H1 (cell line): ENCODE data around the gene MATR3. TPM values are rescaled to one million over a fixed set of nuclear protein-coding genes. Genes with fewer than 3 reads are reported as not detected.

Experiments
- CTCF ChIA-PET: fragments of 300-600 bp; sonication (Branson Sonifier 250); formaldehyde crosslinking; loops from one replicate; lab custom pipeline; 2021; ENCODE audit not compliant: partially characterized antibody; lab: Charles Lee
- POLR2A ChIA-PET: fragments of 300-600 bp; sonication (Branson Sonifier 250); formaldehyde crosslinking; loops from one replicate; lab custom pipeline; 2021; ENCODE audit warnings: inconsistent platforms; ENCODE audit not compliant: partially characterized antibody; lab: Charles Lee
- DNase-seq, 2 experiments: peaks; one replicate each; pipeline versions ENCODE4 v3.0.0 to v3.0.0-alpha.2; 2010 to 2022; ENCODE audit warnings: low spot score in 2 of 2, low read depth in 1 of 2, mixed read lengths in 1 of 2
- FAIRE-seq: peaks from 2 replicates; lab custom pipeline; 2011; peaks lifted over from hg19 to GRCh38; lab: Jason Lieb, UNC
- H2AFZ ChIP-seq: 2 replicates; pipeline ENCODE4 v1.8.1; 2012; ENCODE audit warnings: low read length, inconsistent platforms
- H2AK5ac ChIP-seq: 2 replicates; pipeline ENCODE4 v1.6.1; 2013; ENCODE audit warnings: low read depth, low read length
- H2BK120ac ChIP-seq: replicated peaks from 2 replicates; pipeline ENCODE3; 2013; ENCODE audit warnings: low read depth, low read length, inconsistent platforms
- H2BK12ac ChIP-seq: 2 replicates; pipeline ENCODE4 v1.6.1; 2013; ENCODE audit warnings: low read depth, low read length
- H2BK15ac ChIP-seq: 2 replicates; pipeline ENCODE4 v1.6.1; 2013; ENCODE audit warnings: low read length
- H2BK20ac ChIP-seq: 2 replicates; pipeline ENCODE4 v1.6.1; 2013; ENCODE audit warnings: low read length
- H2BK5ac ChIP-seq: 2 replicates; pipeline ENCODE4 v1.6.1; 2013; ENCODE audit warnings: low read depth, low read length
- H3K14ac ChIP-seq: 2 replicates; pipeline ENCODE4 v1.6.1; 2013; ENCODE audit warnings: inconsistent platforms; ENCODE audit not compliant: insufficient read length
- H3K18ac ChIP-seq: 2 replicates; pipeline ENCODE4 v1.6.1; 2013; ENCODE audit warnings: low read length; ENCODE audit errors: extremely low read depth
- H3K23ac ChIP-seq: 2 replicates; pipeline ENCODE4 v1.6.1; 2013; ENCODE audit warnings: inconsistent platforms; ENCODE audit not compliant: insufficient read length
- H3K23me2 ChIP-seq: 2 replicates; pipeline ENCODE4 v1.6.1; 2013; ENCODE audit warnings: low read depth, low read length
- H3K27ac ChIP-seq: 2 replicates; pipeline ENCODE4 v1.6.1; 2011; ENCODE audit warnings: low read depth, low read length, inconsistent platforms
- H3K27me3 ChIP-seq, 4 experiments: replicated peaks in 1 of 4; 1 replicate in 1 of 4; 2 replicates in 3 of 4; pipeline versions ENCODE4 v1.6.1 to v1.8.1; 2011 to 2013; ENCODE audit warnings: low read length in 3 of 4, mild to moderate bottlenecking in 3 of 4, inconsistent platforms in 2 of 4, mixed read lengths in 2 of 4, moderate library complexity in 1 of 4; ENCODE audit not compliant: control insufficient read depth in 3 of 4, insufficient read depth in 3 of 4; ENCODE audit errors: extremely low read depth in 1 of 4
- H3K36me3 ChIP-seq, 4 experiments: 2 replicates each; pipeline versions ENCODE4 v1.6.1 to v1.8.1; 2011 to 2013; ENCODE audit warnings: mild to moderate bottlenecking in 4 of 4, low read length in 3 of 4, moderate library complexity in 2 of 4, control low read depth in 1 of 4, inconsistent platforms in 1 of 4; ENCODE audit not compliant: insufficient read depth in 4 of 4, control insufficient read depth in 2 of 4
- H3K4ac ChIP-seq: replicated peaks from 2 replicates; pipeline ENCODE3; 2013; ENCODE audit warnings: low read length, low read depth, mixed read lengths, inconsistent platforms; ENCODE audit not compliant: insufficient read length
- H3K4me1 ChIP-seq, 4 experiments: replicated peaks in 1 of 4; 1 replicate in 1 of 4; 2 replicates in 3 of 4; pipeline versions ENCODE4 v1.6.1 to v1.8.1; 2011 to 2013; ENCODE audit warnings: low read length in 3 of 4, inconsistent platforms in 2 of 4, mixed read lengths in 1 of 4; ENCODE audit not compliant: insufficient read depth in 4 of 4, control insufficient read depth in 3 of 4
- H3K4me2 ChIP-seq, 2 experiments: 2 replicates each; pipeline versions ENCODE4 v1.6.1 to v1.8.1; 2011 to 2013; ENCODE audit warnings: low read depth in 2 of 2, low read length in 2 of 2, control low read depth in 1 of 2, inconsistent platforms in 1 of 2, mild to moderate bottlenecking in 1 of 2; ENCODE audit not compliant: insufficient read depth in 1 of 2
- H3K4me3 ChIP-seq, 4 experiments: fragments of 200-600, 300-600 bp in 1 of 4; sonication (generic), shearing (Covaris generic), sonication (Bioruptor Twin) in 1 of 4; 2 replicates each; pipeline versions ENCODE4 v1.5.1 to v1.8.1; 2011 to 2016; ENCODE audit warnings: low read length in 4 of 4, low read depth in 3 of 4, control low read depth in 2 of 4, inconsistent platforms in 2 of 4, mild to moderate bottlenecking in 2 of 4, mixed read lengths in 1 of 4, moderate library complexity in 1 of 4; ENCODE audit not compliant: insufficient read depth in 2 of 4; ENCODE audit errors: extremely low read depth in 1 of 4
- H3K56ac ChIP-seq: replicated peaks from 2 replicates; pipeline ENCODE3; 2013; ENCODE audit warnings: low read depth, mild to moderate bottlenecking, mixed read lengths, low read length, inconsistent platforms; ENCODE audit not compliant: insufficient read length
- H3K79me1 ChIP-seq: 2 replicates; pipeline ENCODE4 v1.6.1; 2013; ENCODE audit warnings: low read depth, low read length, control low read depth
- H3K79me2 ChIP-seq, 2 experiments: 2 replicates each; pipeline versions ENCODE4 v1.6.1 to v1.8.1; 2012 to 2013; ENCODE audit warnings: low read length in 2 of 2, mild to moderate bottlenecking in 2 of 2, inconsistent platforms in 1 of 2; ENCODE audit not compliant: insufficient read depth in 2 of 2, control insufficient read depth in 1 of 2
- H3K9ac ChIP-seq, 4 experiments: replicated peaks in 1 of 4; 1 replicate in 1 of 4; 2 replicates in 3 of 4; pipeline versions ENCODE4 v1.6.1 to v1.8.1; 2011 to 2013; ENCODE audit warnings: low read depth in 3 of 4, low read length in 3 of 4, control low read depth in 2 of 4, mild to moderate bottlenecking in 2 of 4, moderate library complexity in 2 of 4, inconsistent platforms in 1 of 4; ENCODE audit errors: extremely low read depth in 1 of 4
- H3K9me3 ChIP-seq, 2 experiments: 2 replicates each; pipeline versions ENCODE4 v1.6.1 to v1.8.1; 2012 to 2013; ENCODE audit warnings: mild to moderate bottlenecking in 2 of 2, moderate library complexity in 2 of 2, control low read depth in 1 of 2, inconsistent platforms in 1 of 2, low read depth in 1 of 2, low read length in 1 of 2, mixed read lengths in 1 of 2; ENCODE audit not compliant: insufficient read depth in 2 of 2
- H4K20me1 ChIP-seq, 2 experiments: replicated peaks in 1 of 2; 2 replicates each; pipeline versions ENCODE3 to v1.8.1; 2011 to 2013; ENCODE audit warnings: inconsistent platforms in 2 of 2, low read length in 2 of 2, mild to moderate bottlenecking in 1 of 2; ENCODE audit not compliant: insufficient read depth in 2 of 2, control insufficient read depth in 1 of 2
- H4K5ac ChIP-seq: 2 replicates; pipeline ENCODE4 v1.6.1; 2013; ENCODE audit warnings: low read length, low read depth, mixed read lengths, inconsistent platforms; ENCODE audit not compliant: insufficient read length
- H4K8ac ChIP-seq: 2 replicates; pipeline ENCODE4 v1.8.0; 2013; ENCODE audit warnings: mild to moderate bottlenecking, moderate library complexity, low read length, inconsistent platforms; ENCODE audit not compliant: insufficient read depth; ENCODE audit errors: extremely low read depth
- H4K91ac ChIP-seq: replicated peaks from 2 replicates; pipeline ENCODE3; 2013; ENCODE audit warnings: low read length, mixed read lengths, inconsistent platforms; ENCODE audit not compliant: insufficient read length
- BCL11A ChIP-seq, 2 experiments: IDR thresholded peaks; one replicate each; pipeline ENCODE4 v1.6.1; 2011; ENCODE audit warnings: low read depth in 2 of 2, low read length in 2 of 2, mild to moderate bottlenecking in 2 of 2
- CREB1 ChIP-seq: IDR thresholded peaks from 2 replicates; pipeline ENCODE4 v1.6.1; 2012; ENCODE audit warnings: inconsistent platforms
- E2F6 ChIP-seq: IDR thresholded peaks from 2 replicates; pipeline ENCODE4 v1.6.1; 2012; ENCODE audit warnings: inconsistent platforms
- GABPA ChIP-seq: IDR thresholded peaks from 2 replicates; pipeline ENCODE4 v1.6.1; 2011; ENCODE audit warnings: mild to moderate bottlenecking, low read length, moderate library complexity, borderline replicate concordance; ENCODE audit not compliant: insufficient read depth
- KDM1A ChIP-seq: fragments of 200-600, 300-600 bp; sonication (generic); IDR thresholded peaks from 2 replicates; pipeline ENCODE4 v1.7.1; 2016; ENCODE audit warnings: mild to moderate bottlenecking, low read length, borderline replicate concordance
- SUZ12 ChIP-seq: fragments of 200-600 bp; sonication (generic); IDR thresholded peaks from 2 replicates; pipeline ENCODE4 v1.6.1; 2012; ENCODE audit warnings: mild to moderate bottlenecking, inconsistent platforms, low read length, moderate library complexity, mixed read lengths
- WGBS, 2 experiments: shearing (Covaris generic) in 1 of 2; methylation state at CpG; one replicate each; pipeline versions ENCODE4 v1.1.6 to v1.1.7; 2013 to 2015; ENCODE audit warnings: low lambda C conversion rate in 2 of 2, mixed read lengths in 2 of 2, inconsistent platforms in 1 of 2, low coverage in 1 of 2, missing lambda C conversion rate in 1 of 2; ENCODE audit not compliant: insufficient replicate concordance in 2 of 2, insufficient coverage in 1 of 2, insufficient read length in 1 of 2; ENCODE audit errors: extremely low coverage in 1 of 2, missing lambda C conversion rate in 1 of 2; 5-methylcytosine and 5-hydroxymethylcytosine counted together
- polyA plus RNA-seq, 7 experiments: library from polyadenylated mRNA; depleted of rRNA in 3 of 7; stranded (reverse) in 5 of 7; unstranded in 2 of 7; fragments of >200 nt in 5 of 7; fragments of 200-250 nt in 2 of 7; gene quantifications; 1 replicate in 5 of 7; 2 replicates in 1 of 7; 4 replicates in 1 of 7; pipeline versions ENCODE4 v1.2.1 to v1.2.3, GENCODE V29; 2011 to 2013; ENCODE audit warnings: missing spikeins in 2 of 7, mixed read lengths in 2 of 7
- total RNA-seq: library from RNA; stranded (reverse); fragmentation: NEBNext Ultra II Directional; extraction: Animal tissue kit (Norgen Biotek cat#: 25700); gene quantifications from 2 replicates; pipeline ENCODE4 v1.2.1, GENCODE V29; 2021

Gene MATR3
- total and polyA plus RNA-seq, 2 of the 8 experiments (the other 6 are each of a cell fraction or from before 2014, with no cell fraction given): 116 to 389 TPM

GRCh38 chr5:139315056-139315615 lies 21.6 kb downstream of the MATR3 start:
- H4K20me1 ChIP-seq: peaks cover 13 to 20% of the 10 kb centered on the region in 2 experiments
- H2BK15ac ChIP-seq: no peak overlapping the region
- peaks cover 25 to 60% (median 46%) of the 10 kb centered on the region in 4 experiments for H3K36me3 ChIP-seq
- H3K27ac ChIP-seq: no peak overlapping the region
- H2BK12ac ChIP-seq: no peak overlapping the region
- no peak overlapping the region for H3K4me3 ChIP-seq
- no peak overlapping the region for H2BK120ac ChIP-seq
- 92% methylated on average over 3 of the region's 3 CpGs; no CpG with 5 or more reads in 1 of the 2 experiments for WGBS, 2 experiments
- no peak overlapping the region for H3K23ac ChIP-seq
- H3K79me1 ChIP-seq: no peaks in the 10 kb centered on the region
- H2AK5ac ChIP-seq: no peak overlapping the region
- no peak overlapping the region for H4K8ac ChIP-seq
- FAIRE-seq: no peak
- H3K4me2 ChIP-seq: no peak overlapping the region
- no peaks in the 10 kb centered on the region for H3K9me3 ChIP-seq
- no peak overlapping the region for H3K14ac ChIP-seq
- H3K18ac ChIP-seq: no peak overlapping the region
- H3K4ac ChIP-seq: no peak overlapping the region
- CTCF ChIA-PET: no interaction called here
- peaks cover 0 to 10% (median 4%) of the 10 kb centered on the region in 4 experiments; a peak in 4 of 7 replicates for H3K4me1 ChIP-seq
- no peak overlapping the region for H4K91ac ChIP-seq
- H3K79me2 ChIP-seq: peaks cover 18 to 97% of the 10 kb centered on the region in 2 experiments
- no peaks in the 10 kb centered on the region for H3K27me3 ChIP-seq
- no peak overlapping the region for H3K9ac ChIP-seq
- H2BK5ac ChIP-seq: no peak overlapping the region
- POLR2A ChIA-PET: interaction anchor here (1.4 to 51.1 kb wide), 4 partner anchors 9 to 31 kb away, joined by 3 to 1766 read pairs (median 891); partner anchors contain the start of genes MATR3 and PAIP2
- H4K5ac ChIP-seq: no peak overlapping the region
- no peak for DNase-seq
- H3K56ac ChIP-seq: no peak overlapping the region
- no peak overlapping the region for H2AFZ ChIP-seq
- H2BK20ac ChIP-seq: no peak overlapping the region
- no peaks in the 10 kb centered on the region for H3K23me2 ChIP-seq
- TF ChIP-seq KDM1A (no peak), GABPA (no peak), BCL11A (IDR thresholded peaks at IDR 0.05; ENCODE audit: low read depth in 2 of 2, low read length in 2 of 2) (no peak), E2F6 (no peak), CREB1 (no peak), SUZ12 (no peak)
